Upper lobe of left lung (tissue), 4 donors: ENCODE measurements around the gene PRR18.

Source experiments
- EP300 ChIP-seq, 4 donors: sonication (generic); formaldehyde crosslinking; IDR thresholded peaks; one replicate each; pipeline ENCODE4 v1.5.1; 2017; ENCODE audit warnings: antibody characterized with exemption in 4 of 4, control low read depth in 2 of 4
- POLR2A ChIP-seq, 4 donors: fragments of 450-650 bp; IDR thresholded peaks; one replicate each; pipeline ENCODE4 v1.5.1; 2016 to 2017; ENCODE audit warnings: antibody characterized with exemption in 4 of 4, mild to moderate bottlenecking in 2 of 4
- TF ChIP-seq, protein P1 (sequence below), 6 experiments: fragments of 450-650 bp in 4 of 6; fragments of 200-600 bp in 2 of 6; sonication (generic) in 2 of 6; IDR thresholded peaks; one replicate each; pipeline ENCODE4 v1.5.1; 2016 to 2019; ENCODE audit warnings: antibody characterized with exemption in 6 of 6

- no peak for TF ChIP-seq POLR2A (IDR thresholded peaks at IDR 0.05)
- TF ChIP-seq, protein P1, sequence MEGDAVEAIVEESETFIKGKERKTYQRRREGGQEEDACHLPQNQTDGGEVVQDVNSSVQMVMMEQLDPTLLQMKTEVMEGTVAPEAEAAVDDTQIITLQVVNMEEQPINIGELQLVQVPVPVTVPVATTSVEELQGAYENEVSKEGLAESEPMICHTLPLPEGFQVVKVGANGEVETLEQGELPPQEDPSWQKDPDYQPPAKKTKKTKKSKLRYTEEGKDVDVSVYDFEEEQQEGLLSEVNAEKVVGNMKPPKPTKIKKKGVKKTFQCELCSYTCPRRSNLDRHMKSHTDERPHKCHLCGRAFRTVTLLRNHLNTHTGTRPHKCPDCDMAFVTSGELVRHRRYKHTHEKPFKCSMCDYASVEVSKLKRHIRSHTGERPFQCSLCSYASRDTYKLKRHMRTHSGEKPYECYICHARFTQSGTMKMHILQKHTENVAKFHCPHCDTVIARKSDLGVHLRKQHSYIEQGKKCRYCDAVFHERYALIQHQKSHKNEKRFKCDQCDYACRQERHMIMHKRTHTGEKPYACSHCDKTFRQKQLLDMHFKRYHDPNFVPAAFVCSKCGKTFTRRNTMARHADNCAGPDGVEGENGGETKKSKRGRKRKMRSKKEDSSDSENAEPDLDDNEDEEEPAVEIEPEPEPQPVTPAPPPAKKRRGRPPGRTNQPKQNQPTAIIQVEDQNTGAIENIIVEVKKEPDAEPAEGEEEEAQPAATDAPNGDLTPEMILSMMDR (IDR thresholded peaks at IDR 0.05) = no peak
- no peak for TF ChIP-seq EP300 (IDR thresholded peaks at IDR 0.05)
Observed at GRCh38 chr6:166286839-166287271, 21.3 kb downstream of the PRR18 start.
